KMS-11 (cell line): Measurements from ENCODE around the gene PTCH1.

Experiments
- H2AFZ ChIP-seq: fragments of 200-600 bp; sonication (generic); 2 replicates; pipeline ENCODE4 v1.6.1; 2016; ENCODE audit warnings: antibody characterized with exemption, mixed run types, low read depth
- H3K27ac ChIP-seq: fragments of 200-600 bp; sonication (generic); 2 replicates; pipeline ENCODE4 v1.6.1; 2016; ENCODE audit warnings: mild to moderate bottlenecking, mixed run types
- H3K27me3 ChIP-seq: fragments of 200-600 bp; sonication (generic); 2 replicates; pipeline ENCODE4 v1.6.1; 2017; ENCODE audit warnings: mild to moderate bottlenecking, low read depth, mixed run types, moderate library complexity; ENCODE audit not compliant: insufficient read depth
- H3K36me3 ChIP-seq: fragments of 200-600 bp; sonication (generic); 2 replicates; pipeline ENCODE4 v1.6.1; 2017; ENCODE audit warnings: mild to moderate bottlenecking, mixed run types; ENCODE audit not compliant: insufficient read depth
- H3K4me1 ChIP-seq: fragments of 200-600 bp; sonication (generic); 2 replicates; pipeline ENCODE4 v1.6.1; 2016; ENCODE audit warnings: mild to moderate bottlenecking, low read depth, mixed run types; ENCODE audit not compliant: poor library complexity, severe bottlenecking
- H3K4me2 ChIP-seq: fragments of 200-600 bp; sonication (generic); 2 replicates; pipeline ENCODE4 v1.7.0; 2016; ENCODE audit warnings: mild to moderate bottlenecking, mixed run types
- H3K4me3 ChIP-seq: fragments of 200-600 bp; sonication (generic); IDR thresholded peaks from 2 replicates; pipeline ENCODE4 v1.6.1; 2017; ENCODE audit warnings: low read depth, low read length, mixed read lengths; ENCODE audit not compliant: insufficient read depth
- H3K79me2 ChIP-seq: fragments of 200-600 bp; sonication (generic); 2 replicates; pipeline ENCODE4 v1.6.1; 2016; ENCODE audit warnings: low read depth, mixed run types; ENCODE audit not compliant: insufficient read depth
- H3K9ac ChIP-seq: fragments of 200-600 bp; sonication (generic); 2 replicates; pipeline ENCODE4 v1.6.1; 2016; ENCODE audit warnings: mild to moderate bottlenecking, mixed run types
- H4K20me1 ChIP-seq: fragments of 200-600 bp; sonication (generic); 2 replicates; pipeline ENCODE4 v1.6.1; 2016; ENCODE audit warnings: mild to moderate bottlenecking, mixed run types; ENCODE audit not compliant: insufficient read depth
- CTCF ChIP-seq: fragments of 200-600 bp; sonication (generic); conservative IDR thresholded peaks from 2 replicates; pipeline ENCODE4 v1.6.1; 2017; ENCODE audit warnings: low read depth, mild to moderate bottlenecking, antibody characterized with exemption, low read length, moderate library complexity, mixed read lengths

Gene PTCH1

DNA sequence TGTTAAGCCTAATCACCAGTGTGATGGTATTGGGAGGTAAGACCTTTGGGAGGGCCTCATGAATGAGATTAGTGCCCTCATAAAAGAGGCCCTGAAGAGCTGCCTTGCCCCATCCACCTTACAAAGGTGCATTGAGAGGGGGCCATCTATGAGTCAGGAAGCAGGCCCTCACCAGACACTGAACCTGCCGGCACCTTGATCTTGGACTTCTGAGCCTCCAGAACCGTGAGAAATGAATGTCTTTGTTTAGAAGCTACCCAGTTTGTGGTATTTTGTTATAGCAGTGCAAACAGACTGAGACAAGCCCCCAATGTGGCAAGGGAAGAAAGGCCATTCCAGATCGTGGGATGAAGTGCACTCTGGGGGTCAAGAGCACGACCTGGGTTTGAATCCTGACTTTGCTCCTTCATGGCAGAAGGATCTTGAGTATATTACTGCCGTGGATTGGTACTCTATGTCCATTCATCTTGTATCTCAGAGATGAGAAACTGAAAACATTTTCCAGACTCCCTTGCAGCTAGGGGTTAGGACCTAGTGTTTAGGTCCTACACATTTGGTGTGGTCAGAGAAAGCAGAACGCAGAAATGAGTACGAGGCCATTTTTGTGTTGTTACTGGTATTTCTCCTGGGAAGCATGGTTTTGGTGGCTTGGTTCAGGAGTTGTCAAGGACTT, 86.7 kb downstream of the PTCH1 start:
- no peaks in the 10 kb centered on the region for H4K20me1 ChIP-seq

DNA sequence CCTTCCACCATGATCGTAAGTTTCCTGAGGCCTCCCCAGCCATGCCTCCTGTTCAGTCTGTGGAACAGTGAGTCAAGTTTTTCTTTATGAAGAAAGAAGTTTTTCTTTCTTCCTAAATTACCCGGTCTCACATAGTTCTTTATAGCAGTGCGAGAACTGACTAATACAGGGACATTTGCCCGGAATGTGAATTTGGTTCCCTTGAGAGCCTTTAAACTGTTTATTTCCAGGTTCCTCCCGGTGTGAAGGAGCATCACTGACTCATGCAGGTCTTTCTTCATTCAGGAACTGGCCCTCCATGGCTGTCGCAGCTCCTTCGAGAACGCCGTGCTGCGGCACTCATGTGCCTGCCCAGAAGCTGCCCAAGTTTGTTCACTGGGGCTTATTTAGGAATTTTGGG, 87.7 kb downstream of the PTCH1 start:
- H3K4me1 ChIP-seq: peaks cover 5% of the 10 kb centered on the region
- H3K27ac ChIP-seq: no peak overlapping the region
- no peak overlapping the region for H2AFZ ChIP-seq
- no peak overlapping the region for H3K4me2 ChIP-seq
- TF ChIP-seq CTCF: no peak
- H4K20me1 ChIP-seq: no peaks in the 10 kb centered on the region
- no peaks in the 10 kb centered on the region for H3K27me3 ChIP-seq
- no peaks in the 10 kb centered on the region for H3K36me3 ChIP-seq
- H3K9ac ChIP-seq: no peak overlapping the region
- H3K4me3 ChIP-seq: no peak overlapping the region
- H3K79me2 ChIP-seq: peaks cover 7% of the 10 kb centered on the region; the same call in 1 of the 2 replicates

More for the DNA sequence above, 86.7 kb downstream of the PTCH1 start:
- Histone ChIP-seq H3K27me3 (no peaks in the 10 kb centered on the region), H2AFZ (no peak overlapping the region), H3K36me3 (no peaks in the 10 kb centered on the region), H3K9ac (no peak overlapping the region), H3K4me1 (peaks cover 5% of the 10 kb centered on the region), H3K27ac (no peak overlapping the region), H3K4me3 (no peak overlapping the region), H3K4me2 (no peak overlapping the region), H3K79me2 (0 out of 2 replicates have a peak, but pooled peaks cover 7% of the 10 kb centered on the region)
- TF ChIP-seq CTCF: no peak

GRCh38 chr9:95425910-95426551, 90.7 kb downstream of the PTCH1 start:
- Histone ChIP-seq H3K4me1 (peaks cover 7% of the 10 kb centered on the region), H3K4me3 (no peak overlapping the region), H3K27me3 (no peaks in the 10 kb centered on the region), H4K20me1 (no peaks in the 10 kb centered on the region), H3K36me3 (no peaks in the 10 kb centered on the region), H3K9ac (peak overlapping the region; percentile 97), H2AFZ (peak overlapping the region; percentile 63), H3K4me2 (peak overlapping the region; percentile 67), H3K27ac (peak overlapping the region; percentile 95), H3K79me2 (peaks cover 7% of the 10 kb centered on the region; the same call in 1 of the 2 replicates)
- TF ChIP-seq CTCF: no peak

- Histone ChIP-seq H3K4me2 (no peak overlapping the region), H3K9ac (no peak overlapping the region)
These were observed 94.1 kb downstream of the PTCH1 start for GRCh38 chr9:95422650-95423049.

More at GRCh38 chr9:95422650-95423049, 94.1 kb downstream of the PTCH1 start:
- Histone ChIP-seq H2AFZ (no peak overlapping the region), H3K79me2 (peaks cover 7% of the 10 kb centered on the region; the same call in 1 of the 2 replicates), H3K27me3 (no peaks in the 10 kb centered on the region), H3K4me1 (peaks cover 22% of the 10 kb centered on the region), H3K4me3 (no peak overlapping the region), H3K27ac (no peak overlapping the region), H3K36me3 (no peaks in the 10 kb centered on the region), H4K20me1 (no peaks in the 10 kb centered on the region)
- TF ChIP-seq CTCF: no peak
